ENCODE results near the gene AXDND1.
"Not testable (repeated sequence)": the region's sequence is repeated elsewhere in the genome, so short reads cannot be mapped to it uniquely, and the experiment has no call there.

AXDND1 gene

DNA sequence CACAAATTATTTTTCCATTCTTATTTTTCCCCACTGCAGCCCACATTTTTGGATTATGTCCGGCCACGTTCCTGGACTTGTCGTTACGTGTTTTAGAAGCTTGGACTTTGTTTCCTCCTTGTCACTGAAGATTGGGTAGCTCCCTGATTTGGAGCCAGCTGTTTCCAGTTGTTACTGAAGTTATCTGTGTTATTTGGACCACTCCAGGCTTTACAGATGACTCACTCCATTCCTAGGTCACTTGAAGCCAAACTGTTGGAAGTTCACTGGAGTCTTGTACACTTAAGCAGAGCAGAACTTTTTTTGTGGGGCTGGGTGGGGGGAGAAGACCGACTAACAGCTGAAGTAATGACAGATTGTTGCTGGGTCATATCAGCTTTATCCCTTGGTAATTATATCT, 12.2 kb upstream of the AXDND1 start:
- no peak overlapping the region for H3K4me3 ChIP-seq (ENCODE audit: control insufficient read depth, low read depth, low read length)
- no peak for DNase-seq (ENCODE audit: low read depth)

DNA sequence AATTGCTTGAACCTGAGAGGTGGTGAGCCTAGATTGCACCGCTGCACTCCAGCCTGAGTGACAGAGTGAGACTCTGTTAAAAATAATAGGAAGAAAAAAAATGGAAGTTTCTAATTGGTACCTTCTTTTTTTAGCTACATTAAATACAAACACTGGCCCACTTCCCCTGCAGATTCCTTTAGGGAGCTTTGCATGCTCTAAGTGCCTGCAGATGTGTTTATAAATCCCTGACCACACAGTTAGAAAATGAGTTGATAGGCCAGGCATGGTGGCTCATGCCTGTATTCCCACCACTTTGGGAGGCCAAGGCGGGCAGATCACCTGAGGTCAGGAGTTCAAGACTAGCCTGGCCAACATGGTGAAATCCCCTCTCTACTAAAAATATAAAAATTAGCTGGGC, 4.1 kb upstream of the AXDND1 start:
- DNase-seq (ENCODE audit: low read depth); H3K4me3 ChIP-seq (ENCODE audit: control insufficient read depth, low read depth, low read length): not testable (repeated sequence)

More for the DNA sequence above, 12.2 kb upstream of the AXDND1 start:
- TF ChIP-seq CTCF (IDR thresholded peaks at IDR 0.05; ENCODE audit: control insufficient read depth, insufficient read depth, low read depth, low read length, missing control alignments) = no peak

- no peak for DNase-seq (ENCODE audit: low read depth)
Observed at GRCh38 chr1:179366093-179366800, 476 bp downstream of the AXDND1 start.

GRCh38 chr1:179369751-179370341, 4.1 kb downstream of the AXDND1 start:
- DNase-seq (ENCODE audit: low read depth) = peak; percentile 39
- peak; percentile 59 for TF ChIP-seq CTCF (IDR thresholded peaks at IDR 0.05; ENCODE audit: control insufficient read depth, insufficient read depth, low read depth, low read length, missing control alignments)
- H3K4me3 ChIP-seq (ENCODE audit: control insufficient read depth, low read depth, low read length) = no peak overlapping the region

More at GRCh38 chr1:179366093-179366800, 476 bp downstream of the AXDND1 start:
- peak overlapping the region; percentile 91 for H3K4me3 ChIP-seq (ENCODE audit: control insufficient read depth, low read depth, low read length)
- no peak for TF ChIP-seq CTCF (IDR thresholded peaks at IDR 0.05; ENCODE audit: control insufficient read depth, insufficient read depth, low read depth, low read length, missing control alignments)

DNA sequence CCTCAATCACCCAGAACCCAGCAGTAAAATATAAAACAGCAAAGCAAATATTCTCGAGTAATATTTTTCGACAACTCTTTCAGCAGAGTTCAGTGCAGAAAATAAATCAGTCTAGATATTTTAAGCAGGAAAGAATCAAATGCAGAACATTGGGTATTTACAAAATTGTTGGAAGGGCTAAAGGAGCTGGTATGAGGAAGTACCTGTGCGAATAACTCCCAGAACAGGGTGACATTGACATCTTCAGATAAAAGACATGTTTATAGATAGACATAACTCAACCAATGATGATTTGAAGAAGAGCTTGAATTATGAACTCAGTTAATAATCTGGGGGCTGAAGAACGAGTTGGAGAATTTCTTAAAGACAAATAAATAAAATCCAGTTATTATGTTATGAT, 6.4 kb downstream of the AXDND1 start:
- no peak overlapping the region for H3K4me3 ChIP-seq (ENCODE audit: control insufficient read depth, low read depth, low read length)
- no peak for TF ChIP-seq CTCF (IDR thresholded peaks at IDR 0.05; ENCODE audit: control insufficient read depth, insufficient read depth, low read depth, low read length, missing control alignments)
- no peak for DNase-seq (ENCODE audit: low read depth)

- no peak for TF ChIP-seq CTCF (IDR thresholded peaks at IDR 0.05; ENCODE audit: control insufficient read depth, insufficient read depth, low read depth, low read length, missing control alignments)
Observed at GRCh38 chr1:179376223-179376622, 10.5 kb downstream of the AXDND1 start.

DNA sequence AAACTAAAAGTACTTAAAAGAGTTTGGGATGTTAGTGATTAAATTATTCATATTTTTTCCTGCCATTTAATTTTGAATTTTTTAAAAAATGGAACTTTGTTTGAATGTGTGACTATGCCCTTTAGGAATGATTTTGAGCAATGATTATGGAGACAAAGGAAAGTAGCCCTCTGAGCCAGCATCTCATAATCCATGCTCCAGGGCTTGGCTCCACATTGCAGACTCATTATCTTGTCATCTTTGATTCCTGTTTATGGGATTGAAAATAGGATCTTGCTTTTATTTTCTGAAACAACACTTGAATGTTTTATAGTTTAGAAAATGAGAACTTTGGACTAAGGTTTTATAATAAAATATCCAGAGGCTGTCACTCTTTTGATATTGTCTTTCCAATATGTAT, 14.5 kb downstream of the AXDND1 start:
- H3K4me3 ChIP-seq (ENCODE audit: control insufficient read depth, low read depth, low read length) = no peak overlapping the region
- TF ChIP-seq CTCF (IDR thresholded peaks at IDR 0.05; ENCODE audit: control insufficient read depth, insufficient read depth, low read depth, low read length, missing control alignments) = no peak
- no peak for DNase-seq (ENCODE audit: low read depth)

More at GRCh38 chr1:179376223-179376622, 10.5 kb downstream of the AXDND1 start:
- no peak overlapping the region for H3K4me3 ChIP-seq (ENCODE audit: control insufficient read depth, low read depth, low read length)
- no peak for DNase-seq (ENCODE audit: low read depth)
